Measurements from ENCODE around the gene TAS2R14. TPM values are rescaled to one million over a fixed set of nuclear protein-coding genes. Genes with fewer than 3 reads are reported as not detected.

The TAS2R14 gene
- total RNA-seq, 2 experiments from 2014 or later, result 2.4 to 2.9 TPM

- DNase-seq (ENCODE audit: low spot score), result no peak
- Histone ChIP-seq H3K36me3 (ENCODE audit: insufficient read depth, low read length) (no peaks in the 10 kb centered on the region), H3K4me2 (ENCODE audit: low read length) (no peak overlapping the region), H4K20me1 (ENCODE audit: insufficient read depth, low read length) (no peaks in the 10 kb centered on the region), H3K4me3 (ENCODE audit: low read depth, low read length, poor library complexity, severe bottlenecking) (no peak overlapping the region), H3K27ac (ENCODE audit: low read depth, low read length, poor library complexity, severe bottlenecking) (no peak overlapping the region), H2AFZ (ENCODE audit: low read length) (no peak overlapping the region), H3K9me2 (ENCODE audit: insufficient read depth, low read length) (no peaks in the 10 kb centered on the region), H3K9me3 (ENCODE audit: low read length) (no peaks in the 10 kb centered on the region), H3K79me2 (ENCODE audit: insufficient read depth, low read depth, low read length) (no peaks in the 10 kb centered on the region), H3K4me1 (ENCODE audit: insufficient read depth, low read length, poor library complexity, severe bottlenecking) (no peaks in the 10 kb centered on the region)
- CTCF ChIA-PET (ENCODE audit: unreplicated experiment), result no interaction called here
- BruUV-seq (replicated peaks), result no TSS peak
- no peak for TF ChIP-seq CTCF (conservative IDR thresholded peaks at IDR 0.05; ENCODE audit: low read length)
- no peak for TF ChIP-seq EZH2phosphoT487 (IDR thresholded peaks at IDR 0.05; ENCODE audit: borderline replicate concordance, low read depth, low read length)
- POLR2A ChIA-PET, result no interaction called here
- intact Hi-C loops (cut with micrococcal nuclease; ENCODE audit: unreplicated experiment), result no loop called here
These were observed 38.1 kb downstream of the TAS2R14 start for GRCh38 chr12:10900972-10901371.

- Histone ChIP-seq H3K4me2 (ENCODE audit: low read length) (no peak overlapping the region), H3K4me3 (ENCODE audit: low read depth, low read length, poor library complexity, severe bottlenecking) (no peak overlapping the region), H4K20me1 (ENCODE audit: insufficient read depth, low read length) (no peaks in the 10 kb centered on the region), H3K9me3 (ENCODE audit: low read length) (no peaks in the 10 kb centered on the region), H3K4me1 (ENCODE audit: insufficient read depth, low read length, poor library complexity, severe bottlenecking) (no peaks in the 10 kb centered on the region), H3K27ac (ENCODE audit: low read depth, low read length, poor library complexity, severe bottlenecking) (no peak overlapping the region), H3K9me2 (ENCODE audit: insufficient read depth, low read length) (no peaks in the 10 kb centered on the region), H2AFZ (ENCODE audit: low read length) (no peak overlapping the region), H3K79me2 (ENCODE audit: insufficient read depth, low read depth, low read length) (no peaks in the 10 kb centered on the region), H3K36me3 (ENCODE audit: insufficient read depth, low read length) (no peaks in the 10 kb centered on the region)
- intact Hi-C loops (cut with micrococcal nuclease; ENCODE audit: unreplicated experiment), result no loop called here
- no peak for TF ChIP-seq EZH2phosphoT487 (IDR thresholded peaks at IDR 0.05; ENCODE audit: borderline replicate concordance, low read depth, low read length)
- no peak for TF ChIP-seq CTCF (conservative IDR thresholded peaks at IDR 0.05; ENCODE audit: low read length)
- no TSS peak for BruUV-seq (replicated peaks)
- ChIA-PET POLR2A (interaction anchor here (1.1 kb wide), 1 partner anchor 126 kb away, joined by 4 read pairs; no protein-coding TSS in a partner anchor), CTCF (ENCODE audit: unreplicated experiment) (no interaction called here)
- no peak for DNase-seq (ENCODE audit: low spot score)
These were observed 38.5 kb downstream of the TAS2R14 start for GRCh38 chr12:10900530-10900929.

GRCh38 chr12:10896854-10897253 is 42.2 kb downstream of the TAS2R14 start:
- H3K4me1 ChIP-seq (ENCODE audit: insufficient read depth, low read length, poor library complexity, severe bottlenecking), result no peaks in the 10 kb centered on the region
- H3K4me3 ChIP-seq (ENCODE audit: low read depth, low read length, poor library complexity, severe bottlenecking), result no peak overlapping the region
- ChIA-PET POLR2A (no interaction called here), CTCF (ENCODE audit: unreplicated experiment) (no interaction called here)
- H3K79me2 ChIP-seq (ENCODE audit: insufficient read depth, low read depth, low read length), result no peaks in the 10 kb centered on the region
- no peaks in the 10 kb centered on the region for H3K36me3 ChIP-seq (ENCODE audit: insufficient read depth, low read length)
- no peak overlapping the region for H3K4me2 ChIP-seq (ENCODE audit: low read length)
- no peaks in the 10 kb centered on the region for H3K9me2 ChIP-seq (ENCODE audit: insufficient read depth, low read length)
- BruUV-seq (replicated peaks), result no TSS peak
- no peak for DNase-seq (ENCODE audit: low spot score)
- H3K27ac ChIP-seq (ENCODE audit: low read depth, low read length, poor library complexity, severe bottlenecking), result no peak overlapping the region
- TF ChIP-seq EZH2phosphoT487 (IDR thresholded peaks at IDR 0.05; ENCODE audit: borderline replicate concordance, low read depth, low read length) (no peak), CTCF (conservative IDR thresholded peaks at IDR 0.05; ENCODE audit: low read length) (no peak)
- intact Hi-C loops (cut with micrococcal nuclease; ENCODE audit: unreplicated experiment), result no loop called here
- H4K20me1 ChIP-seq (ENCODE audit: insufficient read depth, low read length), result no peaks in the 10 kb centered on the region
- H2AFZ ChIP-seq (ENCODE audit: low read length), result no peak overlapping the region
- H3K9me3 ChIP-seq (ENCODE audit: low read length), result no peaks in the 10 kb centered on the region
